A673 (cell line): Measurements from ENCODE around the gene NLRX1.

Source experiments
- EZH2 ChIP-seq: fragments of 200-600 bp; sonication (generic); IDR thresholded peaks from 2 replicates; pipeline ENCODE4 v1.6.1; 2017; ENCODE audit warnings: borderline replicate concordance, low read depth, mild to moderate bottlenecking, mixed read lengths, antibody characterized with exemption, low read length; ENCODE audit not compliant: poor library complexity, severe bottlenecking
- TF ChIP-seq, protein P1 (sequence below): fragments of 300-800, 200-600 bp; sonication (generic); conservative IDR thresholded peaks from 2 replicates; pipeline ENCODE4 v1.5.1; 2017; ENCODE audit warnings: low read depth, mild to moderate bottlenecking, antibody characterized with exemption, low read length, moderate library complexity, mixed read lengths

DNA sequence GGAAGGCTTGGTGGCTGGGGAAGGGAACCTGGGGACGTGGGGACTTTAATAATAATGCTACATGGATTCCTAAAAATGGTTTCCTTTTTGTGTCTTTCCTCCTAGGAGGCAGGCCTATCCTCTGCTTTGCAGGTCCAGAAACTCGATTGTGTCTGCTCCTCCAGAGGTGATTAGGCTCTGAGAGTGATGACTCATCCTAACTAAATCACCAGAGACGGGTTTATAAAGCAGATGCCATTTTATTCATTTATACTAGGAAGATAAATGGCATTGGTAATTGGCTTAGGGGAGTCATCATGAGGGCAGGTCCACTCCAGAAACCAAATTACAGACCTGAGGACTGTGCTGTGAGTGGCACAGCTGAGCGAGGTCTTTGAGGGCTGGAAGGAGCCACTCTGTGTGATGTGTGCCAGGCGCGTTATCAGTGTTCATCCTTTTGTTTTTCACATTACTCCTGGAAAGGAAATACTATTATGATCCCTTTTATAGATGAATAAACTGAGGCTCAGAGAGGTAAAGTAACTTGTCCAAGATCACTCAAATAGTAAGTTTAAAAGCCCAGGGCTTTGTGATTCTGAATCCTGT, 7.1 kb downstream of the NLRX1 start:
- TF ChIP-seq EZH2 = no peak
- TF ChIP-seq, protein P1, sequence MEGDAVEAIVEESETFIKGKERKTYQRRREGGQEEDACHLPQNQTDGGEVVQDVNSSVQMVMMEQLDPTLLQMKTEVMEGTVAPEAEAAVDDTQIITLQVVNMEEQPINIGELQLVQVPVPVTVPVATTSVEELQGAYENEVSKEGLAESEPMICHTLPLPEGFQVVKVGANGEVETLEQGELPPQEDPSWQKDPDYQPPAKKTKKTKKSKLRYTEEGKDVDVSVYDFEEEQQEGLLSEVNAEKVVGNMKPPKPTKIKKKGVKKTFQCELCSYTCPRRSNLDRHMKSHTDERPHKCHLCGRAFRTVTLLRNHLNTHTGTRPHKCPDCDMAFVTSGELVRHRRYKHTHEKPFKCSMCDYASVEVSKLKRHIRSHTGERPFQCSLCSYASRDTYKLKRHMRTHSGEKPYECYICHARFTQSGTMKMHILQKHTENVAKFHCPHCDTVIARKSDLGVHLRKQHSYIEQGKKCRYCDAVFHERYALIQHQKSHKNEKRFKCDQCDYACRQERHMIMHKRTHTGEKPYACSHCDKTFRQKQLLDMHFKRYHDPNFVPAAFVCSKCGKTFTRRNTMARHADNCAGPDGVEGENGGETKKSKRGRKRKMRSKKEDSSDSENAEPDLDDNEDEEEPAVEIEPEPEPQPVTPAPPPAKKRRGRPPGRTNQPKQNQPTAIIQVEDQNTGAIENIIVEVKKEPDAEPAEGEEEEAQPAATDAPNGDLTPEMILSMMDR = no peak
